Stomach (tissue), 9 donors: ENCODE results near the gene VGLL4. TPM values are rescaled to one million over a fixed set of nuclear protein-coding genes. Genes with fewer than 3 reads are reported as not detected.

ENCODE experiments used
- DNase-seq, 2 donors: peaks; one replicate each; pipeline versions ENCODE4 v3.0.0 to v3.0.0-alpha.2; 2013 to 2019
- H3K27ac ChIP-seq, 5 donors: fragments of 200-600 bp in 4 of 5; sonication (generic) in 4 of 5; one replicate each; pipeline ENCODE4 v1.5.1; 2013 to 2019; ENCODE audit warnings: mild to moderate bottlenecking in 1 of 5, moderate library complexity in 1 of 5
- H3K27me3 ChIP-seq, 3 donors: fragments of 200-600 bp; sonication (generic); one replicate each; pipeline ENCODE4 v1.5.1; 2017 to 2019; ENCODE audit warnings: mixed run types in 1 of 3
- H3K36me3 ChIP-seq, 4 donors: fragments of 200-600 bp; sonication (generic); 1 replicate in 3 of 4; 2 replicates in 1 of 4; pipeline ENCODE4 v1.5.1; 2016 to 2019
- H3K4me1 ChIP-seq, 4 donors: fragments of 200-600 bp; sonication (generic); one replicate each; pipeline ENCODE4 v1.5.1; 2016 to 2019
- H3K4me3 ChIP-seq, 4 donors: fragments of 200-600 bp; sonication (generic) in 3 of 4; one replicate each; pipeline ENCODE4 v1.5.1; 2016 to 2019; ENCODE audit warnings: mild to moderate bottlenecking in 1 of 4
- H3K9me3 ChIP-seq, 4 donors: fragments of 200-600 bp; sonication (generic); one replicate each; pipeline ENCODE4 v1.5.1; 2016 to 2019
- EP300 ChIP-seq: sonication (generic); formaldehyde crosslinking; IDR thresholded peaks from one replicate; pipeline ENCODE4 v1.6.1; 2017; ENCODE audit warnings: antibody characterized with exemption
- POLR2A ChIP-seq, 4 donors: fragments of 450-650 bp; IDR thresholded peaks; one replicate each; pipeline ENCODE4 v1.6.1; 2016; ENCODE audit warnings: antibody characterized with exemption in 4 of 4, control low read depth in 2 of 4, mild to moderate bottlenecking in 1 of 4, moderate library complexity in 1 of 4
- POLR2AphosphoS5 ChIP-seq, 3 donors: sonication (generic); formaldehyde crosslinking; IDR thresholded peaks; one replicate each; pipeline ENCODE4 v1.6.1; 2016; ENCODE audit warnings: antibody characterized with exemption in 3 of 3
- WGBS, 5 donors: extraction: QIAGEN DNeasy Blood & Tissue Kit in 3 of 5; methylation state at CpG; one replicate each; pipeline versions ENCODE4 v1.1.5 to v1.1.7; 2013 to 2018; 5-methylcytosine and 5-hydroxymethylcytosine counted together
- intact Hi-C: fragments of 100-400 bp; cut with DNase I; formaldehyde crosslinking; loops from one replicate; pipeline ENCODE4 v1.15.1; 2023; ENCODE audit warnings: low total_unique reads
- polyA plus RNA-seq, 3 donors: library from polyadenylated mRNA; stranded (reverse); fragments of 200-250 nt; gene quantifications; one replicate each; pipeline ENCODE4 v1.2.3, GENCODE V29; 2013
- total RNA-seq, 5 donors: library from RNA; depleted of rRNA; stranded (reverse); fragments of >200 nt; gene quantifications; one replicate each; pipeline versions ENCODE4 v1.1.0 to v1.2.3, GENCODE V29; 2014 to 2016
- TF ChIP-seq, protein P1 (sequence below), 7 experiments: fragments of 450-650 bp in 4 of 7; fragments of 200-600 bp in 3 of 7; sonication (generic) in 3 of 7; IDR thresholded peaks; one replicate each; pipeline ENCODE4 v1.5.1; 2016 to 2019; ENCODE audit warnings: antibody characterized with exemption in 7 of 7, control low read depth in 2 of 7, mild to moderate bottlenecking in 1 of 7
- donor health status: healthy with polysubstance abuse.
- donor health status: Bipolar disorder and iron deficiency.
- donor health status: healthy.

The VGLL4 gene
- total and polyA plus RNA-seq, 8 donors = 15.2 to 147 (median 43.3) TPM

DNA sequence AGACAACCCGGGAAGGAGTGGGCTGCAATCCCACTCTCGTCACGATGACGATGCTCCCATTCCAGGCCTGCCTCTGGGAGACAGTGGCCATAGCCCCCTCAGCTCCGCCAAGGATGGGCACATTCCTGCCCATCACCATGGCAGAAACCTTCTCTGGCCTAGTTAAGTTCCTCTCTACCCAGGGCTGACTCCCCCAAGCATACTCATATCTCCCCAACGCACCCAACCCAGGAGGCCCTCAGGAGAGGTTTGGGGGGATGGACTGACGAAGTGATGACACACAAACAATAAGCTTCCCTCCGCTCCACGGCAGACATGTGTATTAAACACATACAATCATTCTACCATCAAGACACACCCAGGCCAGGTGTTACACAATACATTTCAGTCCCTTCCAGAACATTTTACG lies 60.1 kb downstream of the VGLL4 start:
- H3K36me3 ChIP-seq = no peaks in the 10 kb centered on the region
- 57 to 69% (median 64%) methylated on average over 10 of the region's 10 CpGs for WGBS, 5 donors
- H3K4me1 ChIP-seq = peaks cover 44 to 66% (median 55%) of the 10 kb centered on the region in 4 donors
- no peaks in the 10 kb centered on the region for H3K27me3 ChIP-seq
- no peaks in the 10 kb centered on the region for H3K9me3 ChIP-seq
- intact Hi-C loops = no loop called here
- DNase-seq = no peak
- no peak overlapping the region for H3K4me3 ChIP-seq
- peak overlapping the region in 4 of 5 donors; percentile 2 to 74 (median 58) for H3K27ac ChIP-seq
- TF ChIP-seq, protein P1, sequence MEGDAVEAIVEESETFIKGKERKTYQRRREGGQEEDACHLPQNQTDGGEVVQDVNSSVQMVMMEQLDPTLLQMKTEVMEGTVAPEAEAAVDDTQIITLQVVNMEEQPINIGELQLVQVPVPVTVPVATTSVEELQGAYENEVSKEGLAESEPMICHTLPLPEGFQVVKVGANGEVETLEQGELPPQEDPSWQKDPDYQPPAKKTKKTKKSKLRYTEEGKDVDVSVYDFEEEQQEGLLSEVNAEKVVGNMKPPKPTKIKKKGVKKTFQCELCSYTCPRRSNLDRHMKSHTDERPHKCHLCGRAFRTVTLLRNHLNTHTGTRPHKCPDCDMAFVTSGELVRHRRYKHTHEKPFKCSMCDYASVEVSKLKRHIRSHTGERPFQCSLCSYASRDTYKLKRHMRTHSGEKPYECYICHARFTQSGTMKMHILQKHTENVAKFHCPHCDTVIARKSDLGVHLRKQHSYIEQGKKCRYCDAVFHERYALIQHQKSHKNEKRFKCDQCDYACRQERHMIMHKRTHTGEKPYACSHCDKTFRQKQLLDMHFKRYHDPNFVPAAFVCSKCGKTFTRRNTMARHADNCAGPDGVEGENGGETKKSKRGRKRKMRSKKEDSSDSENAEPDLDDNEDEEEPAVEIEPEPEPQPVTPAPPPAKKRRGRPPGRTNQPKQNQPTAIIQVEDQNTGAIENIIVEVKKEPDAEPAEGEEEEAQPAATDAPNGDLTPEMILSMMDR (IDR thresholded peaks at IDR 0.05) = no peak
- TF ChIP-seq POLR2A (IDR thresholded peaks at IDR 0.05) (no peak), POLR2AphosphoS5 (IDR thresholded peaks at IDR 0.05) (no peak), EP300 (no peak)

DNA sequence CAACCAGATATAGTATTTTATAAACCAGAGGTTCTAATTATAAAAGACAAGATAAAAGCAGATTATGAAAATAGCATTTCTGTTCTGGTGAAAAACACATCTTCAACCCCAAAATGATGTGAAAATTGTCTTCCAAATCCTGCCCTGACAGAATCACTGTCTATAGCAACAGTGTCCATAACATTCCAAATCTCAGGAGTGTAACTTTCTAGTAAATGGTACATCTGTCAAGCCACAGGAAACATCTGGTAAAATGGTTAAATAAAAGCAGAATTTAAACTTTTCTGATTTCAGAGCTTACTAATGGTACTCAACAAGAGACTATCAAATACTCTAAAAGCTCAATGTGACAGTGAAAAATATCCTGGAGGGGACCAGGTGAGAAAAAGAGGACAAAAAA lies 60.5 kb downstream of the VGLL4 start:
- Histone ChIP-seq H3K4me1 (peaks cover 41 to 63% (median 53%) of the 10 kb centered on the region in 4 donors), H3K9me3 (no peaks in the 10 kb centered on the region), H3K4me3 (no peak overlapping the region), H3K27me3 (no peaks in the 10 kb centered on the region), H3K36me3 (no peaks in the 10 kb centered on the region), H3K27ac (peak overlapping the region in 4 of 5 donors; percentile 69 to 81 (median 77))
- intact Hi-C loops = no loop called here
- peak in 1 of 2 donors; percentile 57 for DNase-seq
- TF ChIP-seq POLR2A (IDR thresholded peaks at IDR 0.05) (no peak), EP300 (no peak), POLR2AphosphoS5 (IDR thresholded peaks at IDR 0.05) (no peak)
- TF ChIP-seq, protein P1 (IDR thresholded peaks at IDR 0.05) = no peak

DNA sequence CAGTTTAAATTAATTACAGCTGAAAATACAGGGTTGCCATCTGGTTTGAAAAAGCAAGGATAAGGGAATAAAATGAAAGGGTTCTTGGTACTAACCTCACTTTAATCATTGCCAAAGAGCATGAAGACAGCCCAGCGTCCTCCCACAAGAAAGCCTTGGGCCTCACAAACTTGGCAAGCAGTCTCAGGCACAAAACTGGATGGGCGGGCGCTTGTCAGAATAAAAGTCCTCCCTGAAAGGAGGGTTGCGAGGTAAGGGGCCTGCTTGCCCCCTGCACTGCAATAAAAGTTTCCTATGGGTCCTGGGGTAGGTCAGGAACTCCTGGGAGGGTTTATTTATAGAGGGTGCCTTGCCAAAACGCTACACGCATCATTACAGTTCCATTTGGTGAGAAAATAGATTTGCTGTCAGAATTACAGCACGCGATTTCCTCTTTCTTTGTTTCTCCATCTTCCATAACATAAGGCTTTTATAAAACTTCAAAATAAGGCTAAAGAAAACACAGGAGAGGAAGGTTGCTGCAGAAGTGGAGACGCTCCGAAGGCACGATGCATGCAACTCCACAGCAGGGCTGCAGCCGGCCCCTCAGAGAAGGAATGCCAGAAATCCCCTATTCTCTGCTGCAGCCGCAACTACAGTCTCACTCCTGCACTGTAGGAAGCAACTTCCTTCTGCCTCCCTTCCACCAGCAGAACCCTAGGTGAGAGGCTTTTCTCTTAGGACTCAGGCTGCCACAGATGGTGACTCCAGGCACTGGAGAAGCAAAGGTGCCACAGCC lies 61.3 kb downstream of the VGLL4 start:
- intact Hi-C loops = no loop called here
- Histone ChIP-seq H3K27me3 (no peaks in the 10 kb centered on the region), H3K4me3 (peak overlapping the region; percentile 29 to 43 (median 35)), H3K4me1 (peaks cover 32 to 63% (median 45%) of the 10 kb centered on the region in 4 donors), H3K27ac (peak overlapping the region; percentile 69 to 81 (median 74)), H3K36me3 (no peaks in the 10 kb centered on the region), H3K9me3 (no peaks in the 10 kb centered on the region)
- TF ChIP-seq, protein P1 (IDR thresholded peaks at IDR 0.05) = no peak
- TF ChIP-seq POLR2AphosphoS5 (IDR thresholded peaks at IDR 0.05) = peak in 2 of 3 donors; percentile 25 to 34
- peak; percentile 68 to 93 for DNase-seq
- WGBS, 5 donors = 9 to 18% (median 14%) methylated on average over 12 to 13 of the region's 13 CpGs

DNA sequence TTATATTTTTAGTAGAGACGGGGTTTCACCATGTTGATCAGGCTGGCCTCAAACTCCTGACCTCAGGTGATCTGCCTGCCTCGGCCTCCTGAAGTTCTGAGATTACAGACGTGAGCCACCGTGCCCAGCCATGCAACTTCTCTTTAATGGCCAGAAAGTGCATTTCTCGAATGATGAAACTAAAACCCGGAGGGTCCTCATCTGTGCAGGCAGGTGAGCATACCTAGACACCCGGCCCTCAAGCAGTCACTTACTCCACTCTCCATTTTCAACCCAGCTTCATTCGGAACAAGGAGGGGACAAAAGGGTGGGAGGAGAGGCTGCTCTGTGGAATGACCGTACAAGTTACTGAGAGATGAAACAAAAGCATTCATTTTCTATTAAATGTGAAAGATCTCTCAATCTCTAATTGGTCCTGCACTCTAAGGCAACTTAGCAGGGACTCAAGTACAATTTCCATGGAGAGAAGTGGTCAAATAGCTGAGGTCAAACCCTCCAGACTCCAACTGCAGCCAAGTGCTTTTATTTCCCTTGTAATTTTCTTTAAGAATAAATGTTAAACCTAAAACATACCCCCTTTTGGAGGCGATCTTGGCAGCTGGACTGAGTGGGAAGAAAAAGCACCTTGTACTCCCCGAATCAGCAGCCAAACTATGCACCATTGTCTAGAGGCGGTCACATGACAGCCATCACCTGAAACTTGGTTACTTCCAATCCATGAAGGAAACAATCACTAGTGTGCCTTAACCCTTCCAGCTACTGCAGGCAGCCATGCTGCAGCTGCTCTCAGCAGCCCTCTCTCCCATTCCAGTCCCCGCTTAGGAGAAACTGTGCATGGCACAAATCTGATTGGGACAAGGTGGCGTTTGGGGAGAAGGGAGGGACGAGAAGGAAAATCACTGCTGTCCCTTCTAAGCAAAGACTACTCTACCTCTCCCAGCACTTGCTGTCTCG lies 62.2 kb downstream of the VGLL4 start:
- H3K4me3 ChIP-seq = peak overlapping the region; percentile 29 to 43 (median 35)
- WGBS, 5 donors = 23 to 28% (median 25%) methylated on average over 16 of the region's 16 CpGs
- H3K27me3 ChIP-seq = no peaks in the 10 kb centered on the region
- intact Hi-C loops = no loop called here
- no peaks in the 10 kb centered on the region for H3K36me3 ChIP-seq
- DNase-seq = peak in 1 of 2 donors; percentile 62
- H3K9me3 ChIP-seq = no peaks in the 10 kb centered on the region
- H3K27ac ChIP-seq = peak overlapping the region; percentile 69 to 81 (median 74)
- peaks cover 31 to 62% (median 46%) of the 10 kb centered on the region in 4 donors for H3K4me1 ChIP-seq
- no peak for TF ChIP-seq EP300
- no peak for TF ChIP-seq POLR2AphosphoS5 (IDR thresholded peaks at IDR 0.05)
- TF ChIP-seq POLR2A (IDR thresholded peaks at IDR 0.05) = no peak
- TF ChIP-seq, protein P1 (IDR thresholded peaks at IDR 0.05) = no peak
